Suprapubic skin (tissue), 3 donors: ENCODE results near the gene DDX10.

Experiments
- POLR2A ChIP-seq, 2 donors: fragments of 450-650 bp; IDR thresholded peaks; one replicate each; pipeline ENCODE4 v1.6.1; 2017; ENCODE audit warnings: antibody characterized with exemption in 2 of 2, mild to moderate bottlenecking in 2 of 2, moderate library complexity in 2 of 2
- TF ChIP-seq, protein P1 (sequence below), 2 donors: fragments of 200-600 bp in 1 of 2; fragments of 450-650 bp in 1 of 2; sonication (generic) in 1 of 2; IDR thresholded peaks; one replicate each; pipeline ENCODE4 v1.5.1; 2016 to 2019; ENCODE audit warnings: antibody characterized with exemption in 2 of 2, mild to moderate bottlenecking in 1 of 2, moderate library complexity in 1 of 2

DNA sequence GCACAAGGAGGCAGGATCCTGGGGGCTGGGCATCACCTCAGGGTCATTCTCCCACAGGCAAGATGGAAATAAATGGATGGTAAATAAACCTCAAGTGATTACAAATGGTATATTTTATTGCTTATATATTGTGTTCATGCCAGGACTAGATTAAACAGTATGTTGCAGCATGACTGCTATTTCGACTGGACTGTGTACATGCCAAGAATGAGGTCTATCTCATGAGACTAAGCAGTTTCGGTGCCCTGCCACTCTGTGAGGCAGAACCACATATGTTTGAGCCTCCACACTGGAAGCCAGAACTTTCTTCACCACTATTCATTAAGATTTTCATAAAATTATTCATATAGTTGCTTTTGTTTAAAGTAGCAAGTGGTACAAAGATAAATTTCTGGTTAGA, 140.2 kb downstream of the DDX10 start:
- no peak for TF ChIP-seq POLR2A (IDR thresholded peaks at IDR 0.05)
- TF ChIP-seq, protein P1, sequence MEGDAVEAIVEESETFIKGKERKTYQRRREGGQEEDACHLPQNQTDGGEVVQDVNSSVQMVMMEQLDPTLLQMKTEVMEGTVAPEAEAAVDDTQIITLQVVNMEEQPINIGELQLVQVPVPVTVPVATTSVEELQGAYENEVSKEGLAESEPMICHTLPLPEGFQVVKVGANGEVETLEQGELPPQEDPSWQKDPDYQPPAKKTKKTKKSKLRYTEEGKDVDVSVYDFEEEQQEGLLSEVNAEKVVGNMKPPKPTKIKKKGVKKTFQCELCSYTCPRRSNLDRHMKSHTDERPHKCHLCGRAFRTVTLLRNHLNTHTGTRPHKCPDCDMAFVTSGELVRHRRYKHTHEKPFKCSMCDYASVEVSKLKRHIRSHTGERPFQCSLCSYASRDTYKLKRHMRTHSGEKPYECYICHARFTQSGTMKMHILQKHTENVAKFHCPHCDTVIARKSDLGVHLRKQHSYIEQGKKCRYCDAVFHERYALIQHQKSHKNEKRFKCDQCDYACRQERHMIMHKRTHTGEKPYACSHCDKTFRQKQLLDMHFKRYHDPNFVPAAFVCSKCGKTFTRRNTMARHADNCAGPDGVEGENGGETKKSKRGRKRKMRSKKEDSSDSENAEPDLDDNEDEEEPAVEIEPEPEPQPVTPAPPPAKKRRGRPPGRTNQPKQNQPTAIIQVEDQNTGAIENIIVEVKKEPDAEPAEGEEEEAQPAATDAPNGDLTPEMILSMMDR (IDR thresholded peaks at IDR 0.05) = no peak
